Measurements from ENCODE around the gene CTTN.

CTTN gene

DNA sequence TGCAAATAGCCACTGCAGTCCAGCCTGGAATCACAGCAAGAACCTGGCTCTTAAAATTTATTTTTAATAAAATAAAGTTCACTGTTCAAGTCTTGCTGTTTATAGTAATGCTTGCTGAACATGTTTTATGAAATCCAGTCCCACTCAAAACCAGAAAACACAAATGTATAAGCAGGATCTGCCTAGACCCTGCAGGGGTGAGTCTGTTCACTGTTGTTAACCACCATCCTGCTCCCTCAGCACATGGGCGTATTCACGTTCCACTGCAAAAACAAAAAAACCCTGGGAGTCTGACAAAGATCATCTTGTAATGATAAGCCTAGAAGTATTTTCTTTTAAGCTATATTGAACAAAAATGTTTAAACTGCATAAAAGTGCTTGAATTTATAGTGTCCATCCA, 45.0 kb upstream of the CTTN start:
- H3K27me3 ChIP-seq (replicated peaks; ENCODE audit: control insufficient read depth, insufficient read depth, low read length): no peaks in the 10 kb centered on the region
- no peak for DNase-seq (ENCODE audit: extremely low read depth, insufficient read length)
- TF ChIP-seq, protein P1, sequence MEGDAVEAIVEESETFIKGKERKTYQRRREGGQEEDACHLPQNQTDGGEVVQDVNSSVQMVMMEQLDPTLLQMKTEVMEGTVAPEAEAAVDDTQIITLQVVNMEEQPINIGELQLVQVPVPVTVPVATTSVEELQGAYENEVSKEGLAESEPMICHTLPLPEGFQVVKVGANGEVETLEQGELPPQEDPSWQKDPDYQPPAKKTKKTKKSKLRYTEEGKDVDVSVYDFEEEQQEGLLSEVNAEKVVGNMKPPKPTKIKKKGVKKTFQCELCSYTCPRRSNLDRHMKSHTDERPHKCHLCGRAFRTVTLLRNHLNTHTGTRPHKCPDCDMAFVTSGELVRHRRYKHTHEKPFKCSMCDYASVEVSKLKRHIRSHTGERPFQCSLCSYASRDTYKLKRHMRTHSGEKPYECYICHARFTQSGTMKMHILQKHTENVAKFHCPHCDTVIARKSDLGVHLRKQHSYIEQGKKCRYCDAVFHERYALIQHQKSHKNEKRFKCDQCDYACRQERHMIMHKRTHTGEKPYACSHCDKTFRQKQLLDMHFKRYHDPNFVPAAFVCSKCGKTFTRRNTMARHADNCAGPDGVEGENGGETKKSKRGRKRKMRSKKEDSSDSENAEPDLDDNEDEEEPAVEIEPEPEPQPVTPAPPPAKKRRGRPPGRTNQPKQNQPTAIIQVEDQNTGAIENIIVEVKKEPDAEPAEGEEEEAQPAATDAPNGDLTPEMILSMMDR (IDR thresholded peaks at IDR 0.05; ENCODE audit: insufficient read depth, low read length, poor library complexity, severe bottlenecking): no peak
- H3K4me3 ChIP-seq (replicated peaks; ENCODE audit: low read depth, low read length): no peak overlapping the region
- H3K36me3 ChIP-seq (ENCODE audit: control insufficient read depth, insufficient read depth, low read length): peaks cover 8% of the 10 kb centered on the region

DNA sequence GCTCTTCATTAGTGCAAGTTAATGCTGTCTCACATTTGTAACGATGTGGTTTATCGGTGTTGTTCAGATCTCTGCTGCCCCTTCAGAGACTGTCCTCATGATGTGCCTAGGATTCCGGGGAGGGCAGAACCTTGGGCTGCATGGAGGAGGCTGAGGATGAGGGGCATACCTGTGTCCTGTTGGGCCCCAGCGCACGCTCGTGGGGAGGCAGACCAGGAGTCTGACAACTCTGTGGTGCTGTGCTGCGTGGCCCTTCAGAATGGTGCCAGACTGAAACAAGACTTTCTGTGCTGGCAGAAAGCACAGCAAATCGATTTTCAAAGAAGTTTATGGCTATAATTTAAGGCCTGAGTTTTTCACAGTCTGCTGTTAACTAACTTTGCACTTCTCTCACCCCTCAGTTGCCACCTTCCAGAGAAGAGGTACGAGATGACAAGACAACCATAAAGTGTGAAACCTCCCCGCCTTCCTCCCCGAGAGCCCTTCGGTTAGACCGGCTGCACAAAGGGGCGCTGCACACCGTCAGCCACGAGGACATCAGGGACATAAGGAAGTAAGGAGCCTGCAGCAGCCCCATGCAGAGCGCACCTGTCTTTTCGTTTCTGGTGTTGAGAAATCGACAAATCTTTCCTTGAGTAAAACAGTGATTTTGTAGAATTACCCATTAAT, 44.3 kb upstream of the CTTN start:
- TF ChIP-seq, protein P1 (IDR thresholded peaks at IDR 0.05; ENCODE audit: insufficient read depth, low read length, poor library complexity, severe bottlenecking): no peak
- H3K36me3 ChIP-seq (ENCODE audit: control insufficient read depth, insufficient read depth, low read length): peaks cover 8% of the 10 kb centered on the region
- H3K4me3 ChIP-seq (replicated peaks; ENCODE audit: low read depth, low read length): no peak overlapping the region
- DNase-seq (ENCODE audit: extremely low read depth, insufficient read length): no peak
- H3K27me3 ChIP-seq (replicated peaks; ENCODE audit: control insufficient read depth, insufficient read depth, low read length): no peaks in the 10 kb centered on the region

DNA sequence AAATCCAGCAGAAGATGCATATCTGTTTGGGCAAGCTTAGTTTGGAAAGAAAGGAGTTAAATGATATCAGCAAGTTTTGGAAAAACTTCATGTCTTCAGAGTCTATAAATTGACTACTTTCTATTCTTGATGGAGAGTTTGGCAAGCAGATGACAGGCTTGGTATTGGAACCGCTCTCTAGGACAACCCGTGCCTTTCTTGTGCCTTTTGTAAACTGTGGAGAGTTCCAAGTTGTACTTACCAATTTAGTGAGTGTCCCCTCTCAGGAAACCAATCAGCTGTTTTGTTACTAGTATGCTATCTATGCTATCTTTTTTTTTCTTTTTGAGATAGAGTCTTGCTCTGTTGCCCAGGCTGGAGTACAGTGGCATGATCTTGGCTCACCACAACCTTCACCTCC, 43.7 kb upstream of the CTTN start:
- DNase-seq (ENCODE audit: extremely low read depth, insufficient read length): no peak
- H3K36me3 ChIP-seq (ENCODE audit: control insufficient read depth, insufficient read depth, low read length): peaks cover 8% of the 10 kb centered on the region
- H3K4me3 ChIP-seq (replicated peaks; ENCODE audit: low read depth, low read length): no peak overlapping the region
- TF ChIP-seq, protein P1 (IDR thresholded peaks at IDR 0.05; ENCODE audit: insufficient read depth, low read length, poor library complexity, severe bottlenecking): no peak
- H3K27me3 ChIP-seq (replicated peaks; ENCODE audit: control insufficient read depth, insufficient read depth, low read length): no peaks in the 10 kb centered on the region

DNA sequence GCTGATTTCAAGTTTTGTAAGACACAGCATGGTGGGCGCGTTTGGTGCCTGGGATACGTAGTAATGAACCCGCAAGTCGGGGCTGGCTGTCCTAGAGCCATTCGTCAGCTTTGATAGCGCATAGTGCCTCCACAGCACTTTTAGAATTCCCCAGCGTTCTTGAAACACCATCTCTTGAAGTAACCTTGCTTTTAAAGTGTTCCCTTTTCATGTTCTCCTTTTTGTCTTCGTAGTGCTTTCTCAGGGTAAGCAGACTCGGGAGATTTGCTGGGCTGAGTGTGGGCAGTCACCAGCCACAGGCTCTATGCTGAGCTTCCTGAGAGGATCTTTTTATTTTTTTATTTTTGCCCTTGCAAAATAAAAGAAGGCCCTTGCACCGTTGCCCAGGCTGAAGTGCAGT, 39.6 kb upstream of the CTTN start:
- no peak for DNase-seq (ENCODE audit: extremely low read depth, insufficient read length)
- H3K27me3 ChIP-seq (replicated peaks; ENCODE audit: control insufficient read depth, insufficient read depth, low read length): no peaks in the 10 kb centered on the region
- TF ChIP-seq, protein P1 (IDR thresholded peaks at IDR 0.05; ENCODE audit: insufficient read depth, low read length, poor library complexity, severe bottlenecking): no peak
- H3K36me3 ChIP-seq (ENCODE audit: control insufficient read depth, insufficient read depth, low read length): peaks cover 15% of the 10 kb centered on the region
- H3K4me3 ChIP-seq (replicated peaks; ENCODE audit: low read depth, low read length): no peak overlapping the region

DNA sequence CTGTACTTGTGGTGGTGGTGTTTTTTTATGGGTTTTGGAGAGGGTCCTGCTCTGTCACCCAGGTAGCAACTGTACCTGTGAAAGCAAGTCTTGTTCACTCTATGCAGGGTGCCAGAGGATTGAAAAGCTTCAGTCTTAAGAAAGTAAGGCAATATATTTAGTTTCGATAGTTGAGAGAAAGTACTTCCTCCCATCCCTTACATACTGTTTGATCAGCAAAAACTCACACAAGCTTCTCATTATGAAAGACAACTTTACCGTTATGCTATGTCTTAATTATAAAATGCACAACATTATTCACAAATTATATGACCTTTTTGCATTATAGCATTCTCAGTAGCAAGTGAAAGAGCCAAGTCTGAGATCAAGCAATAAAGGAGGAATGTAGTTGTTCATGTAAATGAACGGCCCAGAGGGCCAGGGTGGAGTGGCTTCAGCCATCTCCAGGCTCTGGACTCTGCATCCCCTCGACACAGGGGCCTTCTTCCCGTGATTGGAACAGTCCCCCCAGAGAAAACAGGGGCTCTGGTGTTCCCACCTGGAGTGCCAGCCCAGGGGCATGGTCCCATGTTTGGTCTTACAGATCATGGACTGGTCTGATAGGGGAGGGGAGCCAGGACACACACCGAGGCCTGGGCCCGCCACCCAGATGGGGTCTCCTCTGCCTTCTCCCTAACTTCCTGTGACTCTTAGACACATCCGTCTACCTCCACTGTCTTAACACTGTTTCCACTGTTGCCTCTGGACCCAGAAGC, 38.7 kb upstream of the CTTN start:
- Histone ChIP-seq H3K4me3 (replicated peaks; ENCODE audit: low read depth, low read length) (no peak overlapping the region), H3K36me3 (ENCODE audit: control insufficient read depth, insufficient read depth, low read length) (peaks cover 15% of the 10 kb centered on the region), H3K27me3 (replicated peaks; ENCODE audit: control insufficient read depth, insufficient read depth, low read length) (no peaks in the 10 kb centered on the region)
- no peak for DNase-seq (ENCODE audit: extremely low read depth, insufficient read length)
- TF ChIP-seq, protein P1 (IDR thresholded peaks at IDR 0.05; ENCODE audit: insufficient read depth, low read length, poor library complexity, severe bottlenecking): no peak

Data from GM06990 (cell line).